H9 (cell line): ENCODE data around the gene PABPN1. TPM values are rescaled to one million over a fixed set of nuclear protein-coding genes. Genes with fewer than 3 reads are reported as not detected.
A peak's percentile ranks its signal among the peaks of the same experiment; 100 is the strongest.

Experiments
- DNase-seq: peaks from one replicate; pipeline ENCODE4 v3.0.0-alpha.2; 2017
- H2AFZ ChIP-seq: one replicate; pipeline ENCODE4 v1.6.1; 2013; ENCODE audit warnings: mild to moderate bottlenecking, low read length, control low read depth, moderate library complexity
- H2AK5ac ChIP-seq: 2 replicates; pipeline ENCODE4 v1.6.1; 2013; ENCODE audit warnings: low read length, control low read depth, mixed read lengths; ENCODE audit not compliant: insufficient read length
- H2BK120ac ChIP-seq: one replicate; pipeline ENCODE4 v1.6.1; 2013; ENCODE audit warnings: low read depth, mild to moderate bottlenecking, low read length, control low read depth, inconsistent platforms; ENCODE audit not compliant: poor library complexity, severe bottlenecking
- H2BK12ac ChIP-seq: 2 replicates; pipeline ENCODE4 v1.6.1; 2013; ENCODE audit warnings: low read length, control low read depth, mixed read lengths, low read depth; ENCODE audit not compliant: insufficient read length
- H2BK15ac ChIP-seq: 2 replicates; pipeline ENCODE4 v1.6.1; 2013; ENCODE audit warnings: low read depth, low read length, control low read depth
- H2BK20ac ChIP-seq: one replicate; pipeline ENCODE4 v1.6.1; 2013; ENCODE audit warnings: low read depth, mild to moderate bottlenecking, low read length, control low read depth, inconsistent platforms; ENCODE audit not compliant: poor library complexity, severe bottlenecking
- H2BK5ac ChIP-seq: 2 replicates; pipeline ENCODE4 v1.6.1; 2013; ENCODE audit warnings: low read length, control low read depth, mixed read lengths; ENCODE audit not compliant: insufficient read length
- H3K14ac ChIP-seq: 2 replicates; pipeline ENCODE4 v1.6.1; 2013; ENCODE audit warnings: low read length, control low read depth; ENCODE audit not compliant: insufficient read depth
- H3K18ac ChIP-seq: 2 replicates; pipeline ENCODE4 v1.6.1; 2013; ENCODE audit warnings: low read depth, mild to moderate bottlenecking, mixed read lengths, low read length, control low read depth; ENCODE audit not compliant: insufficient read length
- H3K23ac ChIP-seq: 2 replicates; pipeline ENCODE4 v1.6.1; 2013; ENCODE audit warnings: low read length, control low read depth, mixed read lengths, low read depth; ENCODE audit not compliant: insufficient read length
- H3K23me2 ChIP-seq: 2 replicates; pipeline ENCODE4 v1.6.1; 2013; ENCODE audit warnings: low read depth, mild to moderate bottlenecking, mixed read lengths, low read length, control low read depth; ENCODE audit not compliant: insufficient read length, poor library complexity, severe bottlenecking
- H3K27ac ChIP-seq: 2 replicates; pipeline ENCODE4 v1.5.1; 2013; ENCODE audit warnings: low read length, control low read depth, mixed read lengths, low read depth; ENCODE audit not compliant: insufficient read length
- H3K27me3 ChIP-seq: 2 replicates; pipeline ENCODE4 v1.6.1; 2013; ENCODE audit warnings: low read length, control low read depth, inconsistent platforms; ENCODE audit not compliant: insufficient read depth
- H3K4ac ChIP-seq: 2 replicates; pipeline ENCODE4 v1.6.1; 2013; ENCODE audit warnings: low read depth, mild to moderate bottlenecking, control low read depth, inconsistent platforms, low read length, moderate library complexity
- H3K4me1 ChIP-seq: 2 replicates; pipeline ENCODE4 v1.6.1; 2013; ENCODE audit warnings: low read length, control low read depth, inconsistent platforms; ENCODE audit not compliant: insufficient read depth
- H3K4me2 ChIP-seq: 2 replicates; pipeline ENCODE4 v1.6.1; 2013; ENCODE audit warnings: low read length, control low read depth, mixed read lengths; ENCODE audit not compliant: insufficient read length, insufficient read depth
- H3K56ac ChIP-seq: 2 replicates; pipeline ENCODE4 v1.6.1; 2013; ENCODE audit warnings: low read depth, mild to moderate bottlenecking, mixed read lengths, low read length, control low read depth; ENCODE audit not compliant: insufficient read length
- H3K79me1 ChIP-seq: 2 replicates; pipeline ENCODE4 v1.6.1; 2013; ENCODE audit warnings: low read depth, mild to moderate bottlenecking, moderate library complexity, low read length, control low read depth, inconsistent platforms; ENCODE audit not compliant: insufficient read depth, poor library complexity, severe bottlenecking
- H3K79me2 ChIP-seq: 2 replicates; pipeline ENCODE4 v1.6.1; 2013; ENCODE audit warnings: low read length, control low read depth, inconsistent platforms; ENCODE audit not compliant: insufficient read depth
- H3K9ac ChIP-seq: 2 replicates; pipeline ENCODE4 v1.6.1; 2013; ENCODE audit warnings: low read length, control low read depth, mixed read lengths; ENCODE audit not compliant: insufficient read length; ENCODE audit errors: extremely low read depth
- H3K9me3 ChIP-seq: one replicate; pipeline ENCODE4 v1.6.1; 2013; ENCODE audit warnings: low read depth, low read length, inconsistent platforms; ENCODE audit not compliant: control insufficient read depth
- H3T11ph ChIP-seq: one replicate; pipeline ENCODE4 v1.6.1; 2013; ENCODE audit warnings: mild to moderate bottlenecking, low read length, control low read depth, inconsistent platforms
- H4K20me1 ChIP-seq: one replicate; pipeline ENCODE4 v1.6.1; 2013; ENCODE audit not compliant: control insufficient read depth, insufficient read length, insufficient read depth
- H4K5ac ChIP-seq: 2 replicates; pipeline ENCODE4 v1.6.1; 2013; ENCODE audit warnings: low read depth, mild to moderate bottlenecking, mixed read lengths, low read length, control low read depth; ENCODE audit not compliant: insufficient read length
- H4K8ac ChIP-seq: replicated peaks from 2 replicates; pipeline ENCODE4 v1.6.1; 2013; ENCODE audit warnings: low read length, control low read depth, mixed read lengths, low read depth; ENCODE audit not compliant: insufficient read length
- H4K91ac ChIP-seq: 2 replicates; pipeline ENCODE4 v1.6.1; 2013; ENCODE audit warnings: low read depth, mild to moderate bottlenecking, moderate library complexity, mixed read lengths, low read length, control low read depth; ENCODE audit not compliant: insufficient read length
- H3K27ac Mint-ChIP-seq, 3 experiments: 2 replicates in 2 of 3; 3 replicates in 1 of 3; pipeline ENCODE4 v1.8.0; 2020 to 2021; ENCODE audit warnings: mixed read lengths in 3 of 3, mild to moderate bottlenecking in 1 of 3, moderate library complexity in 1 of 3
- H3K27me3 Mint-ChIP-seq: 2 replicates; pipeline ENCODE4 v1.8.0; 2021; ENCODE audit warnings: low read depth, mild to moderate bottlenecking, moderate library complexity, mixed read lengths
- H3K36me3 Mint-ChIP-seq, 3 experiments: 2 replicates in 2 of 3; 3 replicates in 1 of 3; pipeline ENCODE4 v1.8.0; 2020 to 2021; ENCODE audit warnings: low read depth in 3 of 3, mixed read lengths in 3 of 3; ENCODE audit not compliant: insufficient read depth in 1 of 3
- H3K4me1 Mint-ChIP-seq, 2 experiments: 2 replicates each; pipeline ENCODE4 v1.8.0; 2020; ENCODE audit warnings: mixed read lengths in 2 of 2
- H3K4me3 Mint-ChIP-seq, 2 experiments: 2 replicates in 1 of 2; 3 replicates in 1 of 2; pipeline ENCODE4 v1.8.0; 2020 to 2021; ENCODE audit warnings: mild to moderate bottlenecking in 2 of 2, mixed read lengths in 2 of 2, moderate library complexity in 1 of 2
- H3K9me3 Mint-ChIP-seq, 2 experiments: 2 replicates in 1 of 2; 3 replicates in 1 of 2; pipeline ENCODE4 v1.8.0; 2020; ENCODE audit warnings: mild to moderate bottlenecking in 2 of 2, mixed read lengths in 2 of 2, moderate library complexity in 1 of 2
- WGBS: extraction: QIAGEN DNeasy Blood & Tissue Kit; methylation state at CpG from one replicate; pipeline ENCODE4 v1.1.7; 2013; ENCODE audit warnings: missing lambda C conversion rate, low lambda C conversion rate, mixed read lengths; ENCODE audit not compliant: insufficient read length; ENCODE audit errors: extremely low coverage; 5-methylcytosine and 5-hydroxymethylcytosine counted together
- total RNA-seq: library from RNA; stranded (reverse); gene quantifications from 2 replicates; pipeline ENCODE4 v1.2.1, GENCODE V29; 2021
- TF ChIP-seq, protein P1 (sequence below): fragments of 200-600 bp; sonication (generic); conservative IDR thresholded peaks from 3 replicates; pipeline ENCODE4 v1.8.0; 2021; ENCODE audit warnings: antibody characterized with exemption, mild to moderate bottlenecking

Gene PABPN1
- total RNA-seq, 1 experiment from 2014 or later = 333 TPM

DNA sequence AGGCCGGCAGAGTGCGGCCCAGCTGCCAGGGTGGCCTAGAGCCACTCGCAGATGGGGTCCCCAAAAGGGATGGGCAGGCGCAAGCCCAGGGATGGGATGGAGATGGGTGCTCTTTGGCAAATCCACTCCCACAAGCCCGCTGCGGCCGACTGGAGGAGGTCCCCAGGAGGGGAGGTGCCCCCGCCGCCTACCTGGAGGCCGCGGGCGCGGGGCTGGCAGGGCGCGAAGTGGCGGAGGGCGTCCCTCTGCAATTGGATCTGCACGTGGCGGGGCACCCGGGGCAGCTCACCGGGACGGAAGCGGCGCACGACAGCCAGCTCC lies 19.3 kb upstream of the PABPN1 start:
- Histone ChIP-seq H3K23ac (no peak overlapping the region), H3K9me3 (no peaks in the 10 kb centered on the region), H4K20me1 (no peaks in the 10 kb centered on the region), H3T11ph (no peak overlapping the region), H3K4me1 (no peaks in the 10 kb centered on the region), H4K91ac (no peak overlapping the region), H3K79me2 (no peaks in the 10 kb centered on the region), H2BK120ac (no peak overlapping the region), H4K5ac (no peak overlapping the region), H3K79me1 (no peaks in the 10 kb centered on the region), H3K27ac (no peak overlapping the region), H3K14ac (no peak overlapping the region), H2AFZ (no peak overlapping the region), H2AK5ac (no peak overlapping the region), H3K27me3 (peaks cover 8% of the 10 kb centered on the region; the same call in 1 of the 2 replicates), H3K18ac (peak overlapping the region; percentile 67), H2BK20ac (no peak overlapping the region), H3K4ac (no peak overlapping the region), H2BK12ac (no peak overlapping the region), H3K23me2 (peaks cover 21% of the 10 kb centered on the region), H3K56ac (no peak overlapping the region), H4K8ac (no peak overlapping the region), H3K4me2 (peak overlapping the region; percentile 88), H3K9ac (no peak overlapping the region), H2BK15ac (no peak overlapping the region), H2BK5ac (no peak overlapping the region)
- H3K4me3 Mint-ChIP-seq = peak overlapping the region; percentile 79 to 86
- no CpG with 5 or more reads among the region's 25 CpGs for WGBS
- no peak for DNase-seq
- H3K9me3 Mint-ChIP-seq = no peaks in the 10 kb centered on the region
- peaks cover 0 to 10% (median 0%) of the 10 kb centered on the region in 3 experiments; a peak in 1 of 7 replicates for H3K36me3 Mint-ChIP-seq
- H3K27ac Mint-ChIP-seq = peak overlapping the region in 2 of 3 experiments; percentile 40 to 78; a peak in 1 of 7 replicates
- peaks cover 16 to 24% of the 10 kb centered on the region in 2 experiments for H3K4me1 Mint-ChIP-seq
- TF ChIP-seq, protein P1, sequence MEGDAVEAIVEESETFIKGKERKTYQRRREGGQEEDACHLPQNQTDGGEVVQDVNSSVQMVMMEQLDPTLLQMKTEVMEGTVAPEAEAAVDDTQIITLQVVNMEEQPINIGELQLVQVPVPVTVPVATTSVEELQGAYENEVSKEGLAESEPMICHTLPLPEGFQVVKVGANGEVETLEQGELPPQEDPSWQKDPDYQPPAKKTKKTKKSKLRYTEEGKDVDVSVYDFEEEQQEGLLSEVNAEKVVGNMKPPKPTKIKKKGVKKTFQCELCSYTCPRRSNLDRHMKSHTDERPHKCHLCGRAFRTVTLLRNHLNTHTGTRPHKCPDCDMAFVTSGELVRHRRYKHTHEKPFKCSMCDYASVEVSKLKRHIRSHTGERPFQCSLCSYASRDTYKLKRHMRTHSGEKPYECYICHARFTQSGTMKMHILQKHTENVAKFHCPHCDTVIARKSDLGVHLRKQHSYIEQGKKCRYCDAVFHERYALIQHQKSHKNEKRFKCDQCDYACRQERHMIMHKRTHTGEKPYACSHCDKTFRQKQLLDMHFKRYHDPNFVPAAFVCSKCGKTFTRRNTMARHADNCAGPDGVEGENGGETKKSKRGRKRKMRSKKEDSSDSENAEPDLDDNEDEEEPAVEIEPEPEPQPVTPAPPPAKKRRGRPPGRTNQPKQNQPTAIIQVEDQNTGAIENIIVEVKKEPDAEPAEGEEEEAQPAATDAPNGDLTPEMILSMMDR = no peak
- peaks cover 58% of the 10 kb centered on the region for H3K27me3 Mint-ChIP-seq
